Endothelial cell of umbilical vein (primary cell): ENCODE measurements around the gene INTS11. TPM values are rescaled to one million over a fixed set of nuclear protein-coding genes. Genes with fewer than 3 reads are reported as not detected.

Experiments
- BruUV-seq: library from RNA; stranded (reverse); fragments of 400-500 nt; replicated peaks from 2 replicates; lab custom pipeline; 2021; lab: Mats Ljungman, UMichigan
- CTCF ChIA-PET: fragments of 300-600, 350-600 bp; sonication (Branson Sonifier 250); formaldehyde crosslinking; loops from one replicate; lab custom pipeline; 2021; ENCODE audit warnings: antibody characterized with exemption, inconsistent platforms; lab: Charles Lee
- POLR2A ChIA-PET: fragments of 300-600, 350-600 bp; sonication (Branson Sonifier 250); formaldehyde crosslinking; loops from one replicate; lab custom pipeline; 2021; ENCODE audit warnings: antibody characterized with exemption, inconsistent platforms; lab: Charles Lee
- DNase-seq: peaks from one replicate; pipeline ENCODE4 v3.0.0-alpha.2; 2011; ENCODE audit warnings: low read depth, low spot score
- FAIRE-seq: peaks from 2 replicates; lab custom pipeline; 2011; peaks lifted over from hg19 to GRCh38; lab: Jason Lieb, UNC
- H2AFZ ChIP-seq: 2 replicates; pipeline ENCODE4 v1.6.0; 2012; ENCODE audit warnings: low read depth, low read length, control low read depth, inconsistent platforms
- H3K27ac ChIP-seq: 2 replicates; pipeline ENCODE4 v1.5.1; 2011; ENCODE audit warnings: low read depth, mild to moderate bottlenecking, control low read depth, low read length, moderate library complexity; ENCODE audit not compliant: insufficient read depth
- H3K27me3 ChIP-seq, 2 experiments: 2 replicates each; pipeline versions ENCODE4 v1.6.0 to v1.6.1; 2011; ENCODE audit warnings: low read length in 2 of 2, mixed read lengths in 1 of 2; ENCODE audit not compliant: control insufficient read depth in 2 of 2, insufficient read depth in 2 of 2
- H3K36me3 ChIP-seq, 2 experiments: 2 replicates in 1 of 2; 3 replicates in 1 of 2; pipeline ENCODE4 v1.5.1; 2011; ENCODE audit warnings: low read length in 2 of 2, mild to moderate bottlenecking in 1 of 2, moderate library complexity in 1 of 2; ENCODE audit not compliant: control insufficient read depth in 2 of 2, insufficient read depth in 2 of 2; ENCODE audit errors: extremely low read depth in 1 of 2
- H3K4me1 ChIP-seq: 3 replicates; pipeline ENCODE4 v1.5.1; 2011; ENCODE audit warnings: mild to moderate bottlenecking, low read length; ENCODE audit not compliant: control insufficient read depth, insufficient read depth; ENCODE audit errors: extremely low read depth
- H3K4me2 ChIP-seq: 2 replicates; pipeline ENCODE4 v1.6.1; 2011; ENCODE audit warnings: low read length, control low read depth, mixed read lengths; ENCODE audit not compliant: insufficient read depth
- H3K4me3 ChIP-seq, 3 experiments: fragments of 200-600 bp in 1 of 3; sonication (generic), shearing (Covaris generic) in 1 of 3; replicated peaks in 1 of 3; 2 replicates each; pipeline ENCODE4 v1.5.1; 2011 to 2016; ENCODE audit warnings: control low read depth in 3 of 3, low read length in 3 of 3, mild to moderate bottlenecking in 2 of 3, inconsistent platforms in 1 of 3, low read depth in 1 of 3, moderate library complexity in 1 of 3; ENCODE audit not compliant: insufficient read depth in 1 of 3
- H3K79me2 ChIP-seq: 2 replicates; pipeline ENCODE4 v1.6.0; 2012; ENCODE audit warnings: low read length, inconsistent platforms; ENCODE audit not compliant: control insufficient read depth, insufficient read depth
- H3K9ac ChIP-seq: replicated peaks from 2 replicates; pipeline ENCODE3; 2011; ENCODE audit warnings: low read length, control low read depth; ENCODE audit not compliant: insufficient read depth; ENCODE audit errors: extremely low read depth
- H3K9me1 ChIP-seq: replicated peaks from 3 replicates; pipeline ENCODE4 v1.6.0; 2011; ENCODE audit warnings: mild to moderate bottlenecking, low read length; ENCODE audit not compliant: control insufficient read depth, insufficient read depth; ENCODE audit errors: extremely low read depth
- H3K9me3 ChIP-seq: replicated peaks from 2 replicates; pipeline ENCODE4 v1.5.1; 2012; ENCODE audit warnings: low read length, inconsistent platforms; ENCODE audit not compliant: control insufficient read depth, insufficient read depth
- H4K20me1 ChIP-seq: replicated peaks from 2 replicates; pipeline ENCODE3; 2011; ENCODE audit warnings: mild to moderate bottlenecking, low read length; ENCODE audit not compliant: control insufficient read depth, insufficient read depth; ENCODE audit errors: extremely low read depth
- FOS ChIP-seq: IDR thresholded peaks from 2 replicates; pipeline ENCODE4 v1.6.1; 2011; ENCODE audit warnings: mild to moderate bottlenecking, low read length, moderate library complexity, borderline replicate concordance; ENCODE audit not compliant: insufficient read depth
- GATA2 ChIP-seq: IDR thresholded peaks from 2 replicates; pipeline ENCODE4 v1.7.0; 2011; ENCODE audit warnings: low read depth, mild to moderate bottlenecking, moderate library complexity, mixed read lengths, low read length; ENCODE audit not compliant: insufficient read length, insufficient read depth
- JUN ChIP-seq: IDR thresholded peaks from 2 replicates; pipeline ENCODE4 v1.6.1; 2011; ENCODE audit warnings: borderline replicate concordance, low read depth; ENCODE audit not compliant: insufficient read length, insufficient read depth
- MYC ChIP-seq: IDR thresholded peaks from one replicate; pipeline ENCODE4 v1.6.1; 2011; ENCODE audit warnings: mild to moderate bottlenecking, low read depth, low read length
- POLR2A ChIP-seq: IDR thresholded peaks from 2 replicates; pipeline ENCODE4 v1.6.1; 2012; ENCODE audit warnings: low read depth, mild to moderate bottlenecking, control low read depth, low read length
- POLR2AphosphoS5 ChIP-seq: IDR thresholded peaks from 2 replicates; pipeline ENCODE4 v1.6.1; 2012; ENCODE audit warnings: low read depth, mild to moderate bottlenecking, control low read depth, low read length, moderate library complexity; ENCODE audit not compliant: insufficient read depth
- dilution Hi-C: fragments of 300-500 bp; cut with MboI; formaldehyde crosslinking; loops from one replicate; pipeline ENCODE4 v1.15.0; 2019; ENCODE audit warnings: low sequenced_read_pairs; ENCODE audit not compliant: extremely low pct_ligation_motif_present
- intact Hi-C: fragments of 100-400 bp; cut with micrococcal nuclease; formaldehyde crosslinking; loops from one replicate; pipeline ENCODE4 v1.10.0; 2022
- polyA plus RNA-seq, 4 experiments: library from polyadenylated mRNA; depleted of rRNA in 3 of 4; stranded (reverse) in 3 of 4; unstranded in 1 of 4; fragments of >200 nt; gene quantifications; 2 replicates each; pipeline versions ENCODE4 v1.2.1 to v1.2.3, GENCODE V29; 2011 to 2012; ENCODE audit warnings: missing spikeins in 1 of 4
- total RNA-seq: library from RNA; stranded (reverse); gene quantifications from 2 replicates; pipeline ENCODE4 v1.2.3, GENCODE V29; 2021
- TF ChIP-seq, protein P1 (sequence below), 2 donors: IDR thresholded peaks; 1 replicate in 1 of 2; 2 replicates in 1 of 2; pipeline ENCODE4 v1.5.1; 2011; ENCODE audit warnings: low read length in 2 of 2, mild to moderate bottlenecking in 2 of 2, moderate library complexity in 2 of 2, control low read depth in 1 of 2, inconsistent platforms in 1 of 2, low read depth in 1 of 2; ENCODE audit not compliant: insufficient read depth in 1 of 2; ENCODE audit errors: extremely low read depth in 1 of 2
- TF ChIP-seq, protein P2 (sequence below): IDR thresholded peaks from 2 replicates; pipeline ENCODE4 v1.6.1; 2011; ENCODE audit not compliant: insufficient read depth, insufficient read length

Gene INTS11
- total and polyA plus RNA-seq, 2 donors (not counting 3 experiments of a cell fraction or from before 2014, with no cell fraction given) = 132 to 222 TPM

DNA sequence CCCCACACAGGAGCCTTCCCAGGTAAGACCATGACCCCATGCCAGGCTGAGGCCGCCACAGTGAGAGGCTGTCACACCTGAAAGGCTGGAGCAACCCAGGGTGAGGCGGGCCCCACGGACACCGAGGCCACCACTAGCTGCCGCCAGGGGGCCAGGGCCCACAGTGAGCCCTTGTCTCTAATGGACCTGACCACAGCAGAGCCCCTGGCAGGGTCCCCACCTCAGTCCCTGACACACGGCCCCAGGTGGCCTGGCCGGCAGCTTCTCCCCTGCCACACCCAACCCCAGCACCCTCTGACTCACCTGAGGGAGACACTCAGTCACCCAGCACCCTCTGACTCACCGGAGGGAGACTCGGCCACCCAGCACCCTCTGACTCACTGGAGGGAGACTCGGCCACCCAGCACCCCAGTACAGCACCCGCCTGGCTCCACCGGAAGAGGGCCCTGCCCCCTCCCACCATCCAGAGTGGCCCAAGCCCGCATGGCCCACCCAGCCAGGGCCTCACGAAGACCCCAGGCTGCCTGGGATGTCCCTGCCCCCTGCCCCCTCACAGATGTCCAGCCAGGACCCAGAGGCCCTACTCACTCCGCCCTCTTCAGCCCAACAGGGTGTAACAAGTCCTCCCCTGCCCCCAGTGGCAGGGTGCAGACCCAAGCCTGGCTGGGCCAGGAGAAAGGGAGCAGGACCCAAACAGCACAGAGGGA, 20.3 kb upstream of the INTS11 start:
- intact Hi-C loops (no loop called here), dilution Hi-C loops (no loop called here)
- TF ChIP-seq, protein P1, sequence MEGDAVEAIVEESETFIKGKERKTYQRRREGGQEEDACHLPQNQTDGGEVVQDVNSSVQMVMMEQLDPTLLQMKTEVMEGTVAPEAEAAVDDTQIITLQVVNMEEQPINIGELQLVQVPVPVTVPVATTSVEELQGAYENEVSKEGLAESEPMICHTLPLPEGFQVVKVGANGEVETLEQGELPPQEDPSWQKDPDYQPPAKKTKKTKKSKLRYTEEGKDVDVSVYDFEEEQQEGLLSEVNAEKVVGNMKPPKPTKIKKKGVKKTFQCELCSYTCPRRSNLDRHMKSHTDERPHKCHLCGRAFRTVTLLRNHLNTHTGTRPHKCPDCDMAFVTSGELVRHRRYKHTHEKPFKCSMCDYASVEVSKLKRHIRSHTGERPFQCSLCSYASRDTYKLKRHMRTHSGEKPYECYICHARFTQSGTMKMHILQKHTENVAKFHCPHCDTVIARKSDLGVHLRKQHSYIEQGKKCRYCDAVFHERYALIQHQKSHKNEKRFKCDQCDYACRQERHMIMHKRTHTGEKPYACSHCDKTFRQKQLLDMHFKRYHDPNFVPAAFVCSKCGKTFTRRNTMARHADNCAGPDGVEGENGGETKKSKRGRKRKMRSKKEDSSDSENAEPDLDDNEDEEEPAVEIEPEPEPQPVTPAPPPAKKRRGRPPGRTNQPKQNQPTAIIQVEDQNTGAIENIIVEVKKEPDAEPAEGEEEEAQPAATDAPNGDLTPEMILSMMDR (IDR thresholded peaks at IDR 0.05; ENCODE audit: extremely low read depth in 1 of 2, insufficient read depth in 1 of 2, low read depth in 1 of 2, low read length in 2 of 2) = peak; percentile 17 to 47
- no peak for TF ChIP-seq GATA2
- FAIRE-seq = no peak
- no peaks in the 10 kb centered on the region for H4K20me1 ChIP-seq
- no TSS peak for BruUV-seq
- H3K27me3 ChIP-seq = no peaks in the 10 kb centered on the region
- no peak overlapping the region for H3K4me2 ChIP-seq
- peaks cover 33% of the 10 kb centered on the region for H3K79me2 ChIP-seq
- H3K9me3 ChIP-seq = no peaks in the 10 kb centered on the region
- ChIA-PET POLR2A (no interaction called here), CTCF (interaction anchor here (2.0 kb wide), 1 partner anchor 27 kb away, joined by 6 read pairs; no protein-coding TSS in a partner anchor)
- no peak overlapping the region for H3K9ac ChIP-seq
- no peak overlapping the region for H3K27ac ChIP-seq
- H3K4me1 ChIP-seq = peaks cover 10% of the 10 kb centered on the region
- peaks cover 0 to 10% of the 10 kb centered on the region in 2 experiments for H3K36me3 ChIP-seq
- no peak overlapping the region for H3K4me3 ChIP-seq
- DNase-seq = no peak
- H2AFZ ChIP-seq = no peak overlapping the region
- no peaks in the 10 kb centered on the region for H3K9me1 ChIP-seq

DNA sequence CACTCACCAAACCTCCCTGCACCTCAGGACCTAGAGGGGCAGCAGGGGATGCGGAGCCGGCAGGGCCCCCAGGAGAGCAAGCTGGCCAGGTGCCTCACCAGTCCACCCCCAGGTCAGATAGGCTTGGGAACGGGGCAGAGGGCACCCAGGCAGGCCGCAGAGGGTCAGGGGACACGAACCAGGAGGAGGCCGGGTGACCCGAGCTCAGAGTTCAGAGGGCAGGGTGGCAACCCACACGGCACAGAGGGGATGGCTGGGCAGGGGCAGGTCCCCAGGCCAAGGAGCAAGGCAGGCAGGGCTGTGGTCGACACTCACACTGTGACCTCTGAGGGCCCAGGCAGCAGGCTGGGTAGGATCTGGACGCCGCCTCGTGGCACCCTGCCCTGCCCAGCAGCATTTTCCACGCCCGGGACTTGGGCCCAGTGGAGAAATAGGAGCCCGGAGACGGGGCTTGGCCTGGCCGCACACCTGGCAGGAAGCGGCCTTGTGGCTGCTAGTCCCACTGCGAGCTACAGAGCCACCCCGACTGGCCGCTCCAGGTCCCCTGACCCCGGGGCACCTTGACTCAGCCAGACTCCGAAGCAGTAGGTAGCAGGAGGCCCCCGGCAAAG, 19.5 kb upstream of the INTS11 start:
- POLR2A ChIA-PET = no interaction called here
- DNase-seq = no peak
- CTCF ChIA-PET = no interaction called here
- no peak overlapping the region for H3K4me3 ChIP-seq
- no peak overlapping the region for H3K4me2 ChIP-seq
- dilution Hi-C loops = no loop called here
- no peak overlapping the region for H2AFZ ChIP-seq
- H3K9me3 ChIP-seq = no peaks in the 10 kb centered on the region
- H3K36me3 ChIP-seq = peaks cover 0 to 12% of the 10 kb centered on the region in 2 experiments
- H3K79me2 ChIP-seq = peaks cover 33% of the 10 kb centered on the region
- no peak for FAIRE-seq
- H4K20me1 ChIP-seq = no peaks in the 10 kb centered on the region
- intact Hi-C loops = no loop called here
- TF ChIP-seq, protein P1 (IDR thresholded peaks at IDR 0.05; ENCODE audit: extremely low read depth in 1 of 2, insufficient read depth in 1 of 2, low read depth in 1 of 2, low read length in 2 of 2) = no peak
- TF ChIP-seq JUN (no peak), FOS (no peak), POLR2A (no peak), MYC (no peak), POLR2AphosphoS5 (no peak), GATA2 (no peak)
- TF ChIP-seq, protein P2, sequence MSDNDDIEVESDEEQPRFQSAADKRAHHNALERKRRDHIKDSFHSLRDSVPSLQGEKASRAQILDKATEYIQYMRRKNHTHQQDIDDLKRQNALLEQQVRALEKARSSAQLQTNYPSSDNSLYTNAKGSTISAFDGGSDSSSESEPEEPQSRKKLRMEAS = no peak
- H3K9ac ChIP-seq = no peak overlapping the region
- peaks cover 10% of the 10 kb centered on the region for H3K4me1 ChIP-seq
- H3K27me3 ChIP-seq = no peaks in the 10 kb centered on the region
- H3K27ac ChIP-seq = no peak overlapping the region
- no peaks in the 10 kb centered on the region for H3K9me1 ChIP-seq
- BruUV-seq = no TSS peak
